Cardiac muscle cell (in vitro differentiated cells and primary cell): Measurements from ENCODE around the gene ANKMY1. TPM values are rescaled to one million over a fixed set of nuclear protein-coding genes. Genes with fewer than 3 reads are reported as not detected.

Source experiments
- DNase-seq, 2 donors: peaks; one replicate each; pipeline versions ENCODE4 v3.0.0 to v3.0.0-alpha.2; 2010 to 2017; ENCODE audit warnings: low read depth in 1 of 2, low spot score in 1 of 2
- H3K27ac ChIP-seq: fragments of 200-600 bp; sonication (generic); 2 replicates; pipeline ENCODE4 v1.5.1; 2016
- H3K27me3 ChIP-seq: fragments of 200-600 bp; sonication (generic); 2 replicates; pipeline ENCODE4 v1.6.0; 2016; ENCODE audit warnings: control low read depth
- H3K36me3 ChIP-seq: fragments of 200-600 bp; sonication (generic); 2 replicates; pipeline ENCODE4 v1.5.1; 2016; ENCODE audit warnings: control low read depth
- H3K4me1 ChIP-seq: fragments of 200-600 bp; sonication (generic); 2 replicates; pipeline ENCODE4 v1.8.1; 2017; ENCODE audit warnings: low read depth, mild to moderate bottlenecking, mixed run types
- H3K4me3 ChIP-seq: fragments of 200-600 bp; sonication (generic); 2 replicates; pipeline ENCODE4 v1.5.1; 2016; ENCODE audit warnings: mild to moderate bottlenecking
- H3K9me3 ChIP-seq: fragments of 200-600 bp; sonication (generic); 2 replicates; pipeline ENCODE4 v1.5.1; 2017; ENCODE audit warnings: low read depth, mild to moderate bottlenecking, control low read depth
- polyA plus RNA-seq: library from polyadenylated mRNA; unstranded; fragments of >200 nt; fragmentation: Nextera tagmentation; extraction: Ambion mirVana; gene quantifications from 2 replicates; pipeline ENCODE4 v1.2.1, GENCODE V29; 2016
- total RNA-seq: library from RNA; depleted of rRNA; stranded (reverse); fragments of >200 nt; gene quantifications from 2 replicates; pipeline ENCODE4 v1.2.3, GENCODE V29; 2016
- TF ChIP-seq, protein P1 (sequence below): IDR thresholded peaks from 2 replicates; pipeline ENCODE4 v1.5.1; 2012; ENCODE audit warnings: low read depth, mild to moderate bottlenecking, low read length

Gene ANKMY1
- total and polyA plus RNA-seq, 2 experiments from 2014 or later, result 7.6 to 10.8 TPM

DNA sequence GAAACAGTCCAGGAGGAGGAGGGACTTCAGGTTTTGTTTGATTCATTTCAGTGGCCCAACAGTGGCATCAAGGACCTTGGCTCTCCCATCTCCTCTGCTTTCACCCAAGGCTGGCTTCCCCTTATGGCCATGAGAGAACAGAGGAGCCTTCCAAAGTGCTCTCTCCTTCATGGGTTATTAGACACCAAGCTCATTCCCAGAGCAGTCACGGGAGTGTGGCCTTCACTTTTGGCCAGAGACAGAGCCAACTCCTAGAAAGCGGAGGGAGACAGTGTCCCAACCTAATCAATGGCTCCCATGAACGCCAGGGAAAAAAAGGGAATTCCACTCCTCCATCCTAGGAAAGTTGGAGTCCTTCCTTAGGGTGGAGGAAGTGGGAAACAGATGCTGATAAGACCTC, 1.5 kb upstream of the ANKMY1 start:
- Histone ChIP-seq H3K36me3 (no peaks in the 10 kb centered on the region), H3K27me3 (no peaks in the 10 kb centered on the region), H3K4me3 (no peak overlapping the region), H3K9me3 (no peaks in the 10 kb centered on the region), H3K4me1 (peaks cover 5% of the 10 kb centered on the region), H3K27ac (no peak overlapping the region)
- TF ChIP-seq, protein P1, sequence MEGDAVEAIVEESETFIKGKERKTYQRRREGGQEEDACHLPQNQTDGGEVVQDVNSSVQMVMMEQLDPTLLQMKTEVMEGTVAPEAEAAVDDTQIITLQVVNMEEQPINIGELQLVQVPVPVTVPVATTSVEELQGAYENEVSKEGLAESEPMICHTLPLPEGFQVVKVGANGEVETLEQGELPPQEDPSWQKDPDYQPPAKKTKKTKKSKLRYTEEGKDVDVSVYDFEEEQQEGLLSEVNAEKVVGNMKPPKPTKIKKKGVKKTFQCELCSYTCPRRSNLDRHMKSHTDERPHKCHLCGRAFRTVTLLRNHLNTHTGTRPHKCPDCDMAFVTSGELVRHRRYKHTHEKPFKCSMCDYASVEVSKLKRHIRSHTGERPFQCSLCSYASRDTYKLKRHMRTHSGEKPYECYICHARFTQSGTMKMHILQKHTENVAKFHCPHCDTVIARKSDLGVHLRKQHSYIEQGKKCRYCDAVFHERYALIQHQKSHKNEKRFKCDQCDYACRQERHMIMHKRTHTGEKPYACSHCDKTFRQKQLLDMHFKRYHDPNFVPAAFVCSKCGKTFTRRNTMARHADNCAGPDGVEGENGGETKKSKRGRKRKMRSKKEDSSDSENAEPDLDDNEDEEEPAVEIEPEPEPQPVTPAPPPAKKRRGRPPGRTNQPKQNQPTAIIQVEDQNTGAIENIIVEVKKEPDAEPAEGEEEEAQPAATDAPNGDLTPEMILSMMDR, result no peak
- DNase-seq, result no peak

DNA sequence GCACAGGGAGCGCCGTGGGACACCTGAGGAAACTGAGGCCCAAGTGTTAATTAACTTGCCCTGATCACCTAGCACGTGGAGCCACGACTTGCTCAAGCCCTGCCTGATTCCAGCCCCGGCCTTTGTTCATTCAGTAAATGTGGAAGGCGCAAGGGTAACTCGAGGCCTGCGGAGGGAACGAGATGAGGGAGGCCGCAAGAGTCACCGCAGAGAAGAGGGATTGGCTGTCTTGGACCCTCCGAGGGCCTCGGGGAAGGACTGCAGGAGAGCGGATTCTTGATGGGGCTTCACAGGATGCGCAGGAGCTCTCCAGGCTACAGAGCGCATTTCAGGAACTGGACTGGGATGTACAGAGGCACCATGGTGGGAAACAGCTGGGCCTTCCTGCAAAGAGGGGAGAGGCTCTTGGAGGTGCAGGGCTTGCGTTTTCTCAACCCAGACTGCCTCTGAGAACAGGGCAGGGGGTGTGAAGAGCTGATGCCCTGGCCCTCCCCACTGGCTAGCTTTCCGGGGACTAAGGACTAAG, 511 bp upstream of the ANKMY1 start:
- Histone ChIP-seq H3K4me3 (peak overlapping the region; percentile 27), H3K9me3 (no peaks in the 10 kb centered on the region), H3K27ac (no peak overlapping the region), H3K27me3 (no peaks in the 10 kb centered on the region), H3K36me3 (no peaks in the 10 kb centered on the region), H3K4me1 (peaks cover 5% of the 10 kb centered on the region)
- TF ChIP-seq, protein P1, result no peak
- no peak for DNase-seq

DNA sequence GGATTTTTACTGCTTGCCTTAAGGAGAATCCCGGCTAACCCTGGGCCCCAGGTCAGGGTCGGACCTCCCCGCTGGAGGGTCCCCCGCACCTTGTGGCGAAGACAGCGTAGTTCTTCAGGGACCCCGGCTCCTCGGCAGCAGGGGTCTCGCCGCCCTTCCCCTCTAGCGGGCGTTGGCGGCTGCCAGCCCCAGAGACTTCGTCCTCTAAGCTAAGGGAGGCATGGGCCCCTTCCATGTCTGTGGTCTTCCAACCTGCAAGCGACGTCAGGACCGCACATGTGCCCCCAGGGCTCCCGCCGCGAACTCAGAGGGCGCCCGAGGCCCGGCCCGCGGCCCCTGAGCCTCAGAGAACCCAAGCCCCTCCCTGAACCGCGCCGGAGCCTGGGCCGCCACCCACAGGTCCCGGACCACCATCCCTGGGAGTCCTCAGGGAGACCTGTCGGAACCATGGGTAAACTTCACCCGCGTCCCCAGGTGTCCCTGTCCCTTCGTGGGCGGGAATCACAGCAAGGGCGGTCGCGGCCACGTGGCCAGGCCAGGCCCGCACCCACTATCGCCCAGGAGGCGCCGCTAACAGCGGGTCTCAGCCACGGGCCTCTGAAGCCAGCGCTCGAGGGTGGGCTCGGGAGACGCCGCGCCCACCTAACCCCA, 562 bp downstream of the ANKMY1 start:
- Histone ChIP-seq H3K4me3 (peak overlapping the region; percentile 27), H3K4me1 (peaks cover 5% of the 10 kb centered on the region), H3K27me3 (no peaks in the 10 kb centered on the region), H3K27ac (no peak overlapping the region), H3K36me3 (no peaks in the 10 kb centered on the region), H3K9me3 (no peaks in the 10 kb centered on the region)
- TF ChIP-seq, protein P1, result no peak
- DNase-seq, result no peak

DNA sequence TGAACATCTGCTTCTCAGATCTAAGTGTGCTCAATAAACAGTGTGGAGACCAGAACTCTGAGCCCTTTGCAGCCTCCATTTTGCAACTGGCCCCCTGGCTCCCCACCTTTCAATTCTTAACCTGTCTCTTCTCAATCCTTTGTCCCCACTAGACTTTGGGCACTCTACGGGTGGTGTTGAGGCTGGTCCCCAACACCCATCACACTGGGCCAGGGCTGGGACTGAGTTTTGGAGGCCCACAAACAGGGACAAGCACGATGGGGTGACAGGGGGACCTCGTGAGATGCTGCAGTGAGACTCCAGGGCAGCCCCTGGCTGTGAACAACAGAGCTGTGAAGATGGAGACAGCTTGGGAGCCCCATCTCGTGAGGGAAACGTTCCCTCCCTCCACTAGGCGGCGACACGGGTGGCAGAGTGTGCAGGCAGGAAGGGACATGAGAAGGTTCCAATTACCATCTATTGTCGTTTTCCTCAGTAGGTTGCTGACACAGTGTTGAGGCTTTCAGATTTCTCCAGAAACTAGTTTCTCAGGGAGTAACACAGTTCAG, 1.2 kb downstream of the ANKMY1 start:
- no peaks in the 10 kb centered on the region for H3K36me3 ChIP-seq
- H3K4me3 ChIP-seq, result no peak overlapping the region
- peaks cover 4% of the 10 kb centered on the region for H3K4me1 ChIP-seq
- H3K27ac ChIP-seq, result no peak overlapping the region
- no peaks in the 10 kb centered on the region for H3K9me3 ChIP-seq
- TF ChIP-seq, protein P1, result peak; percentile 68
- DNase-seq, result peak; percentile 40 to 58
- H3K27me3 ChIP-seq, result no peaks in the 10 kb centered on the region

DNA sequence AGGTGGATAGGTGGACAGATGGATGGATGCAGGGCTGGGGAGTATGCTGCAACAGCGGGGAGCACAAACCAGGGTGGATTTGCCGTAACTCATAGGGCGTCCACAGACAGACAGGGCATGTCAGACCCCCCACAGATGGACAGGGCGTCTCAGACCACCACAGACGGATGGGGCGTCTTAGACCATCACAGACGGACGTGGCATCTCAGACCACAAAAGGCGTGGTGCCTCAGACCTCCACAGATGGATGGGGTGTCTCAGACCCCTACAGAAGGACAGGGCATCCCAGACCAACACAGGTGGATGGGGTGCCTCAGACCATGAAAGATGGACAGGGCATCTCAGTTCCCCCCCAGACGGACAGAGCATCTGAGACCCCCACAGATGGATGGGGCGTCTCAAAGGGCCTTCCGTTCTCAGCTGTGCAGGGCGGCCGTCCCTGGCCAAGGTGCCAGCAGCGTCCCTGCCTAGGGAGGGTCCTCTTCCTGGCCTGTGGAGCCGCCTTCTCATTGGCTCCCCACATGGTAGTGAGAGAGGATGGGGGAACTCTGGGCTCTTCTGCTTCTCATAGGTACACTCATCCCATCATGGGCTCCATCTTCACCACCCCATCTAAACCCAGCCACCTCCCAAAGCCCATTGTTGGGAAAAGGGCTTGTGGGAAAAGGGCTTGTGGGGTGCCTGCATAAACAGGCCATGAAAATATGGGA, 2.1 kb downstream of the ANKMY1 start:
- no peaks in the 10 kb centered on the region for H3K36me3 ChIP-seq
- no peaks in the 10 kb centered on the region for H3K9me3 ChIP-seq
- no peak overlapping the region for H3K27ac ChIP-seq
- no peaks in the 10 kb centered on the region for H3K27me3 ChIP-seq
- no peak overlapping the region for H3K4me3 ChIP-seq
- H3K4me1 ChIP-seq, result no peaks in the 10 kb centered on the region
- TF ChIP-seq, protein P1, result no peak
- no peak for DNase-seq
